Neural cell (in vitro differentiated cells): ENCODE results near the gene ALK. TPM values are rescaled to one million over a fixed set of nuclear protein-coding genes. Genes with fewer than 3 reads are reported as not detected.

Experiments used
- H2AFZ ChIP-seq: fragments of 200-600, 300-800 bp; sonication (generic), shearing (Covaris generic); 2 replicates; pipeline ENCODE4 v1.6.0; 2014; ENCODE audit warnings: low read depth, mild to moderate bottlenecking, antibody characterized with exemption, low read length, moderate library complexity
- H3F3A ChIP-seq: fragments of 200-600 bp; shearing (Covaris generic); 2 replicates; pipeline ENCODE4 v1.6.1; 2016; ENCODE audit warnings: mild to moderate bottlenecking, moderate library complexity, mixed read lengths, antibody characterized with exemption, low read length; ENCODE audit not compliant: insufficient read depth, poor library complexity, severe bottlenecking
- H3K27ac ChIP-seq: fragments of 200-600, 300-800 bp; sonication (generic), shearing (Covaris generic); 2 replicates; pipeline ENCODE4 v1.5.1; 2014; ENCODE audit warnings: mild to moderate bottlenecking, low read length, moderate library complexity
- H3K27me3 ChIP-seq: fragments of 300-800, 200-600 bp; sonication (generic), shearing (Covaris generic); 2 replicates; pipeline ENCODE4 v1.6.0; 2014; ENCODE audit warnings: mild to moderate bottlenecking, low read depth, low read length, moderate library complexity; ENCODE audit not compliant: insufficient read depth
- H3K36me3 ChIP-seq: fragments of 300-800, 200-600 bp; sonication (generic), shearing (Covaris generic); 2 replicates; pipeline ENCODE4 v1.5.1; 2014; ENCODE audit warnings: mild to moderate bottlenecking, antibody characterized with exemption, low read length, moderate library complexity; ENCODE audit not compliant: insufficient read depth
- H3K4me2 ChIP-seq: fragments of 300-800, 200-600 bp; sonication (generic), shearing (Covaris generic); 2 replicates; pipeline ENCODE4 v1.6.0; 2014; ENCODE audit warnings: mild to moderate bottlenecking, low read length
- H3K4me3 ChIP-seq: fragments of 300-800, 200-600 bp; sonication (generic), shearing (Covaris generic); 2 replicates; pipeline ENCODE4 v1.5.1; 2014; ENCODE audit warnings: mild to moderate bottlenecking, low read length, moderate library complexity
- H3K79me2 ChIP-seq: fragments of 200-600 bp; shearing (Covaris generic); replicated peaks from 2 replicates; pipeline ENCODE4 v1.6.0; 2014; ENCODE audit warnings: mild to moderate bottlenecking, low read length, moderate library complexity; ENCODE audit not compliant: insufficient read depth
- H3K9ac ChIP-seq: fragments of 300-800, 200-600 bp; sonication (generic), shearing (Covaris generic); 2 replicates; pipeline ENCODE4 v1.6.1; 2016; ENCODE audit warnings: mild to moderate bottlenecking, low read length, mixed read lengths
- H3K9me2 ChIP-seq: fragments of 200-600 bp; shearing (Covaris generic); 2 replicates; pipeline ENCODE4 v1.6.1; 2016; ENCODE audit warnings: mild to moderate bottlenecking, low read length, mixed read lengths; ENCODE audit not compliant: insufficient read depth
- H3K9me3 ChIP-seq: fragments of 200-600, 300-800 bp; sonication (generic), shearing (Covaris generic); 2 replicates; pipeline ENCODE4 v1.6.1; 2016; ENCODE audit warnings: mild to moderate bottlenecking, mixed run types, low read length, moderate library complexity, mixed read lengths
- H4K20me1 ChIP-seq: fragments of 200-600 bp; shearing (Covaris generic); 2 replicates; pipeline ENCODE4 v1.6.1; 2016; ENCODE audit warnings: mild to moderate bottlenecking, mixed run types; ENCODE audit not compliant: insufficient read depth
- CTCF ChIP-seq: fragments of 450-650 bp; IDR thresholded peaks from 2 replicates; pipeline ENCODE4 v1.5.1; 2014; ENCODE audit warnings: antibody characterized with exemption, mild to moderate bottlenecking, moderate library complexity; ENCODE audit not compliant: poor library complexity, severe bottlenecking
- EP300 ChIP-seq: fragments of 450-650 bp; conservative IDR thresholded peaks from 2 replicates; pipeline ENCODE4 v1.6.1; 2014; ENCODE audit warnings: antibody characterized with exemption, mild to moderate bottlenecking, moderate library complexity; ENCODE audit not compliant: poor library complexity, severe bottlenecking
- EZH2 ChIP-seq: fragments of 200-600, 300-800 bp; shearing (Covaris generic), sonication (generic); IDR thresholded peaks from 2 replicates; pipeline ENCODE4 v1.6.1; 2014; ENCODE audit warnings: antibody characterized with exemption, low read length, borderline replicate concordance, mild to moderate bottlenecking; ENCODE audit not compliant: insufficient read depth, poor library complexity, severe bottlenecking
- MXI1 ChIP-seq: fragments of 450-650 bp; conservative IDR thresholded peaks from 2 replicates; pipeline ENCODE4 v1.6.1; 2014; ENCODE audit warnings: antibody characterized with exemption, mild to moderate bottlenecking; ENCODE audit not compliant: poor library complexity, severe bottlenecking
- POLR2AphosphoS5 ChIP-seq: IDR thresholded peaks from 2 replicates; pipeline ENCODE4 v1.6.1; 2012
- RAD21 ChIP-seq: fragments of 450-650 bp; conservative IDR thresholded peaks from 2 replicates; pipeline ENCODE4 v1.6.1; 2014; ENCODE audit warnings: antibody characterized with exemption, mild to moderate bottlenecking, moderate library complexity
- REST ChIP-seq: IDR thresholded peaks from 2 replicates; pipeline ENCODE4 v1.6.1; 2012; ENCODE audit warnings: borderline replicate concordance
- SMC3 ChIP-seq: fragments of 450-650 bp; conservative IDR thresholded peaks from 2 replicates; pipeline ENCODE4 v1.6.1; 2014; ENCODE audit warnings: antibody characterized with exemption, mild to moderate bottlenecking, moderate library complexity; ENCODE audit not compliant: poor library complexity
- TAF1 ChIP-seq: IDR thresholded peaks from 2 replicates; pipeline ENCODE4 v1.6.1; 2012; ENCODE audit warnings: low read depth
- polyA plus RNA-seq: library from polyadenylated mRNA; depleted of rRNA; stranded (reverse); fragments of >200 nt; gene quantifications from 2 replicates; pipeline ENCODE4 v1.2.3, GENCODE V29; 2014

ALK gene
- polyA plus RNA-seq, 1 donor from 2014 or later: 7.1 TPM

- no peak overlapping the region for H2AFZ ChIP-seq
- H4K20me1 ChIP-seq: no peaks in the 10 kb centered on the region
- no peaks in the 10 kb centered on the region for H3K79me2 ChIP-seq
- H3K4me2 ChIP-seq: no peak overlapping the region
- H3K27me3 ChIP-seq: no peaks in the 10 kb centered on the region
- H3K9me2 ChIP-seq: no peaks in the 10 kb centered on the region
- no peaks in the 10 kb centered on the region for H3F3A ChIP-seq
- TF ChIP-seq REST: no peak
- TF ChIP-seq POLR2AphosphoS5: no peak
- TF ChIP-seq RAD21: no peak
- TF ChIP-seq EZH2: no peak
- no peak for TF ChIP-seq MXI1
- TF ChIP-seq CTCF: no peak
- TF ChIP-seq EP300: no peak
- TF ChIP-seq TAF1: no peak
- H3K9ac ChIP-seq: no peak overlapping the region
- no peaks in the 10 kb centered on the region for H3K36me3 ChIP-seq
- H3K9me3 ChIP-seq: no peaks in the 10 kb centered on the region
- H3K27ac ChIP-seq: no peak overlapping the region
- no peak overlapping the region for H3K4me3 ChIP-seq
Observed at GRCh38 chr2:29578084-29578598, 343.2 kb downstream of the ALK start.

GRCh38 chr2:29576231-29576630 is 345.2 kb downstream of the ALK start:
- Histone ChIP-seq H3K27me3 (no peaks in the 10 kb centered on the region), H3K9me3 (no peaks in the 10 kb centered on the region), H3K9me2 (no peaks in the 10 kb centered on the region), H3F3A (no peaks in the 10 kb centered on the region), H3K4me3 (no peak overlapping the region), H3K36me3 (no peaks in the 10 kb centered on the region), H3K27ac (no peak overlapping the region), H4K20me1 (no peaks in the 10 kb centered on the region), H3K79me2 (no peaks in the 10 kb centered on the region), H2AFZ (no peak overlapping the region), H3K4me2 (no peak overlapping the region), H3K9ac (no peak overlapping the region)
- TF ChIP-seq SMC3 (no peak), TAF1 (no peak), EZH2 (no peak), RAD21 (no peak), MXI1 (no peak), CTCF (no peak), EP300 (no peak), REST (no peak), POLR2AphosphoS5 (no peak)
